Mammary microvascular endothelial cell (primary cell): ENCODE results near the gene RAVER2. TPM values are rescaled to one million over a fixed set of nuclear protein-coding genes. Genes with fewer than 3 reads are reported as not detected.

Experiments used
- total RNA-seq: library from RNA; depleted of rRNA; stranded (reverse); fragments of >200 nt; gene quantifications from 2 replicates; pipeline ENCODE4 v1.2.3, GENCODE V29; 2015

The RAVER2 gene, protein sequence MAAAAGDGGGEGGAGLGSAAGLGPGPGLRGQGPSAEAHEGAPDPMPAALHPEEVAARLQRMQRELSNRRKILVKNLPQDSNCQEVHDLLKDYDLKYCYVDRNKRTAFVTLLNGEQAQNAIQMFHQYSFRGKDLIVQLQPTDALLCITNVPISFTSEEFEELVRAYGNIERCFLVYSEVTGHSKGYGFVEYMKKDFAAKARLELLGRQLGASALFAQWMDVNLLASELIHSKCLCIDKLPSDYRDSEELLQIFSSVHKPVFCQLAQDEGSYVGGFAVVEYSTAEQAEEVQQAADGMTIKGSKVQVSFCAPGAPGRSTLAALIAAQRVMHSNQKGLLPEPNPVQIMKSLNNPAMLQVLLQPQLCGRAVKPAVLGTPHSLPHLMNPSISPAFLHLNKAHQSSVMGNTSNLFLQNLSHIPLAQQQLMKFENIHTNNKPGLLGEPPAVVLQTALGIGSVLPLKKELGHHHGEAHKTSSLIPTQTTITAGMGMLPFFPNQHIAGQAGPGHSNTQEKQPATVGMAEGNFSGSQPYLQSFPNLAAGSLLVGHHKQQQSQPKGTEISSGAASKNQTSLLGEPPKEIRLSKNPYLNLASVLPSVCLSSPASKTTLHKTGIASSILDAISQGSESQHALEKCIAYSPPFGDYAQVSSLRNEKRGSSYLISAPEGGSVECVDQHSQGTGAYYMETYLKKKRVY
- total RNA-seq = 16.3 and 17.1 TPM in 2 replicates

GRCh38 chr1:64744492-64745180 lies at the start of gene RAVER2:
Gene RAVER2 (plus strand): TSS chr1:64745075. CDS start chr1:64745173, 98 bp downstream.

Other genes starting within 250 kb of the RAVER2 start
- gene JAK1, start 221.5 kb downstream of the RAVER2 start, total RNA-seq = 391 and 411 TPM in 2 replicates